GM23338 (cell line): ENCODE measurements around the gene CBR1. TPM values are rescaled to one million over a fixed set of nuclear protein-coding genes. Genes with fewer than 3 reads are reported as not detected.
A peak's percentile ranks its signal among the peaks of the same experiment; 100 is the strongest.

Source experiments
- ATAC-seq: fragments of 200-7000 bp; cut with Tn5 transposase; 3 replicates; pipeline ENCODE4 v1.9.1; 2020
- DNase-seq: peaks from one replicate; pipeline ENCODE4 v3.0.0-alpha.2; 2015; ENCODE audit warnings: low spot score
- H2AFZ ChIP-seq: fragments of 200-600 bp; sonication (generic); 2 replicates; pipeline ENCODE4 v1.8.0; 2016; ENCODE audit warnings: antibody characterized with exemption, mild to moderate bottlenecking, moderate library complexity
- H3F3A ChIP-seq: fragments of 200-600 bp; sonication (generic); replicated peaks from 2 replicates; pipeline ENCODE4 v1.8.0; 2017; ENCODE audit warnings: antibody characterized with exemption, mixed run types, low read depth
- H3K27ac ChIP-seq: fragments of 200-600 bp; sonication (generic); 2 replicates; pipeline ENCODE4 v1.6.1; 2016; ENCODE audit warnings: low read depth
- H3K27me3 ChIP-seq: fragments of 200-600 bp; sonication (generic); 2 replicates; pipeline ENCODE4 v1.8.0; 2016; ENCODE audit warnings: mild to moderate bottlenecking, mixed run types, moderate library complexity; ENCODE audit not compliant: insufficient read depth
- H3K36me3 ChIP-seq: fragments of 200-600 bp; sonication (generic); 2 replicates; pipeline ENCODE4 v1.8.0; 2016; ENCODE audit warnings: mild to moderate bottlenecking; ENCODE audit not compliant: insufficient read depth
- H3K4me1 ChIP-seq: fragments of 200-600 bp; sonication (generic); 2 replicates; pipeline ENCODE4 v1.8.0; 2016; ENCODE audit warnings: mild to moderate bottlenecking, moderate library complexity; ENCODE audit not compliant: insufficient read depth
- H3K4me2 ChIP-seq: fragments of 200-600 bp; sonication (generic); 2 replicates; pipeline ENCODE4 v1.7.1; 2017; ENCODE audit warnings: mixed run types
- H3K4me3 ChIP-seq: fragments of 200-600 bp; sonication (generic); 2 replicates; pipeline ENCODE4 v1.6.1; 2016; ENCODE audit warnings: mixed run types
- H3K79me2 ChIP-seq: fragments of 200-600 bp; sonication (generic); replicated peaks from 2 replicates; pipeline ENCODE4 v1.8.0; 2017; ENCODE audit warnings: mild to moderate bottlenecking; ENCODE audit not compliant: insufficient read depth
- H3K9me2 ChIP-seq: fragments of 200-600 bp; sonication (generic); 2 replicates; pipeline ENCODE4 v1.8.0; 2017; ENCODE audit not compliant: insufficient read depth
- H4K20me1 ChIP-seq: fragments of 200-600 bp; sonication (generic); replicated peaks from 2 replicates; pipeline ENCODE4 v1.8.0; 2017; ENCODE audit warnings: mild to moderate bottlenecking; ENCODE audit not compliant: insufficient read depth
- H3K27ac Mint-ChIP-seq: 2 replicates; pipeline ENCODE4 v1.8.0; 2020; ENCODE audit warnings: inconsistent platforms, mild to moderate bottlenecking, moderate library complexity, mixed read lengths
- H3K27me3 Mint-ChIP-seq: 3 replicates; pipeline ENCODE4 v1.8.0; 2022; ENCODE audit warnings: low read depth, mild to moderate bottlenecking, moderate library complexity, mixed read lengths, inconsistent platforms; ENCODE audit not compliant: insufficient read depth, poor library complexity
- H3K36me3 Mint-ChIP-seq: 3 replicates; pipeline ENCODE4 v1.8.0; 2021; ENCODE audit warnings: low read depth, mild to moderate bottlenecking, inconsistent platforms, moderate library complexity, mixed read lengths
- H3K4me1 Mint-ChIP-seq: 3 replicates; pipeline ENCODE4 v1.8.0; 2020; ENCODE audit warnings: mild to moderate bottlenecking, inconsistent platforms, mixed read lengths
- H3K4me3 Mint-ChIP-seq: 3 replicates; pipeline ENCODE4 v1.8.0; 2021; ENCODE audit warnings: moderate library complexity, mild to moderate bottlenecking, inconsistent platforms, mixed read lengths
- H3K9me3 Mint-ChIP-seq: 3 replicates; pipeline ENCODE4 v1.8.0; 2020; ENCODE audit warnings: moderate library complexity, mild to moderate bottlenecking, inconsistent platforms, mixed read lengths
- CTCF ChIP-seq, 2 experiments: fragments of 200-600 bp in 1 of 2; sonication (generic) in 1 of 2; conservative IDR thresholded peaks; 2 replicates each; pipeline versions ENCODE4 v1.5.1 to v1.6.1; 2016 to 2017; ENCODE audit warnings: antibody characterized with exemption in 2 of 2, low read depth in 2 of 2, mild to moderate bottlenecking in 2 of 2, moderate library complexity in 1 of 2
- ETS1 ChIP-seq: IDR thresholded peaks from 2 replicates; pipeline ENCODE4 v1.6.1; 2016; ENCODE audit warnings: antibody characterized with exemption
- EZH2 ChIP-seq: fragments of 200-600 bp; sonication (generic); IDR thresholded peaks from one replicate; pipeline ENCODE4 v1.8.0; 2017; ENCODE audit warnings: antibody characterized with exemption, mild to moderate bottlenecking, low read depth; ENCODE audit not compliant: unreplicated experiment
- EZH2phosphoT487 ChIP-seq: fragments of 200-600 bp; sonication (generic); IDR thresholded peaks from one replicate; pipeline ENCODE4 v1.8.1; 2018; ENCODE audit warnings: antibody characterized with exemption; ENCODE audit not compliant: unreplicated experiment
- POLR2AphosphoS5 ChIP-seq: IDR thresholded peaks from 2 replicates; pipeline ENCODE4 v1.6.1; 2016; ENCODE audit warnings: antibody characterized with exemption, low read depth
- REST ChIP-seq: IDR thresholded peaks from one replicate; pipeline ENCODE4 v1.6.1; 2018; ENCODE audit warnings: antibody characterized with exemption; ENCODE audit not compliant: unreplicated experiment
- STAT1 ChIP-seq: IDR thresholded peaks from one replicate; pipeline ENCODE4 v1.6.1; 2016; ENCODE audit warnings: antibody characterized with exemption; ENCODE audit not compliant: unreplicated experiment
- ZNF114 ChIP-seq: fragments of 250-450 bp; sonication (Bioruptor Pico); IDR thresholded peaks from 2 replicates; pipeline ENCODE4 v1.5.0; 2020; ENCODE audit warnings: mild to moderate bottlenecking, moderate library complexity
- ZNF331 ChIP-seq: fragments of 250-450 bp; sonication (Bioruptor Pico); IDR thresholded peaks from 2 replicates; pipeline ENCODE4 v1.5.0; 2020; ENCODE audit warnings: low read depth, mild to moderate bottlenecking, moderate library complexity
- ZNF462 ChIP-seq: fragments of 250-450 bp; sonication (Bioruptor Pico); IDR thresholded peaks from 2 replicates; pipeline ENCODE4 v1.5.0; 2020; ENCODE audit warnings: mild to moderate bottlenecking, moderate library complexity
- polyA plus RNA-seq: library from polyadenylated mRNA; unstranded; fragments of >200 nt; fragmentation: Nextera tagmentation; extraction: Ambion mirVana; gene quantifications from 2 replicates; pipeline ENCODE4 v1.2.1, GENCODE V29; 2016
- total RNA-seq: library from RNA; depleted of rRNA; stranded (reverse); fragments of >200 nt; shearing (Covaris generic); gene quantifications from 2 replicates; pipeline ENCODE4 v1.2.3, GENCODE V29; 2014

The CBR1 gene
- total and polyA plus RNA-seq, 2 experiments from 2014 or later: 285 to 487 TPM

GRCh38 chr21:36064085-36064460, 5.8 kb upstream of the CBR1 start (continued):
- no peak for TF ChIP-seq ZNF462 (CRISPR knock-in tag)
- no peak for TF ChIP-seq POLR2AphosphoS5
- TF ChIP-seq STAT1: no peak

- H4K20me1 ChIP-seq: no peaks in the 10 kb centered on the region
- no peak for ATAC-seq
- Mint-ChIP-seq H3K9me3 (peaks cover 27% of the 10 kb centered on the region), H3K4me1 (peaks cover 17% of the 10 kb centered on the region), H3K27ac (no peak overlapping the region), H3K27me3 (peaks cover 17% of the 10 kb centered on the region), H3K36me3 (peaks cover 21% of the 10 kb centered on the region), H3K4me3 (no peak overlapping the region)
- H3K36me3 ChIP-seq: peaks cover 7% of the 10 kb centered on the region
- H3F3A ChIP-seq: peaks cover 11% of the 10 kb centered on the region; the same call in 1 of the 2 replicates
- no peaks in the 10 kb centered on the region; the same call in 1 of the 2 replicates for H3K27me3 ChIP-seq
- no peak overlapping the region for H3K27ac ChIP-seq
- no peaks in the 10 kb centered on the region for H3K9me2 ChIP-seq
- no peak overlapping the region for H3K4me3 ChIP-seq
- H3K4me1 ChIP-seq: peaks cover 10% of the 10 kb centered on the region
- no peak overlapping the region for H3K4me2 ChIP-seq
- DNase-seq: no peak
- H2AFZ ChIP-seq: 0 out of 2 replicates have a peak overlapping the region, but pooled peaks have one; percentile 53
- H3K79me2 ChIP-seq: peaks cover 6% of the 10 kb centered on the region
- no peak for TF ChIP-seq EZH2
- no peak for TF ChIP-seq EZH2phosphoT487
- TF ChIP-seq CTCF (conservative IDR thresholded peaks at IDR 0.05; ENCODE audit: low read depth in 2 of 2): no peak
- no peak for TF ChIP-seq REST
- TF ChIP-seq ZNF331: no peak
- TF ChIP-seq ZNF114: no peak
- no peak for TF ChIP-seq STAT1
- no peak for TF ChIP-seq ETS1
These were observed 4.3 kb upstream of the CBR1 start for GRCh38 chr21:36065497-36066036.
